IPS DF 19.7 (cell line): ENCODE data around the gene BEGAIN.

Source experiments
- DNase-seq: peaks from one replicate; pipeline ENCODE4 v3.0.0-alpha.2; 2013; ENCODE audit warnings: low read depth, low spot score

The BEGAIN gene

GRCh38 chr14:100601064-100601463, 13.8 kb upstream of the BEGAIN start:
- DNase-seq: no peak

GRCh38 chr14:100599981-100600380, 12.8 kb upstream of the BEGAIN start:
- DNase-seq: no peak

- no peak for DNase-seq
These were observed 7.4 kb upstream of the BEGAIN start for GRCh38 chr14:100594625-100594951.

GRCh38 chr14:100593751-100594624, 6.8 kb upstream of the BEGAIN start:
- no peak for DNase-seq

- no peak for DNase-seq
These were observed 5.8 kb upstream of the BEGAIN start for GRCh38 chr14:100592972-100593371.

GRCh38 chr14:100592461-100592891, 5.3 kb upstream of the BEGAIN start:
- DNase-seq: no peak

- no peak for DNase-seq
These were observed 4.5 kb upstream of the BEGAIN start for GRCh38 chr14:100591453-100592371.

- DNase-seq: no peak
These were observed 3.7 kb upstream of the BEGAIN start for GRCh38 chr14:100590726-100591452.

- DNase-seq: no peak
These were observed 2.7 kb upstream of the BEGAIN start for GRCh38 chr14:100589760-100590469.

GRCh38 chr14:100589071-100589759, 2.0 kb upstream of the BEGAIN start:
- no peak for DNase-seq

GRCh38 chr14:100588671-100589070, 1.5 kb upstream of the BEGAIN start:
- DNase-seq: no peak

- no peak for DNase-seq
These were observed 670 bp upstream of the BEGAIN start for GRCh38 chr14:100587763-100588411.

GRCh38 chr14:100586403-100587085, 673 bp downstream of the BEGAIN start:
- no peak for DNase-seq

- no peak for DNase-seq
These were observed 1.1 kb downstream of the BEGAIN start for GRCh38 chr14:100586153-100586402.

- no peak for DNase-seq
These were observed 1.6 kb downstream of the BEGAIN start for GRCh38 chr14:100585448-100586152.

- DNase-seq: no peak
These were observed 2.9 kb downstream of the BEGAIN start for GRCh38 chr14:100584056-100585031.

- no peak for DNase-seq
These were observed 4.0 kb downstream of the BEGAIN start for GRCh38 chr14:100583245-100583644.
